GM19239 (cell line): ENCODE results near the gene TMEFF2.
"Not testable (repeated sequence)": the region's sequence is repeated elsewhere in the genome, so short reads cannot be mapped to it uniquely, and the experiment has no call there.

Experiments
- DNase-seq: peaks from one replicate; pipeline ENCODE4 v3.0.0; 2011; ENCODE audit warnings: low spot score; ENCODE audit not compliant: insufficient read length
- FAIRE-seq: peaks from 2 replicates; lab custom pipeline; 2011; peaks lifted over from hg19 to GRCh38; lab: Jason Lieb, UNC

TMEFF2 gene

DNA sequence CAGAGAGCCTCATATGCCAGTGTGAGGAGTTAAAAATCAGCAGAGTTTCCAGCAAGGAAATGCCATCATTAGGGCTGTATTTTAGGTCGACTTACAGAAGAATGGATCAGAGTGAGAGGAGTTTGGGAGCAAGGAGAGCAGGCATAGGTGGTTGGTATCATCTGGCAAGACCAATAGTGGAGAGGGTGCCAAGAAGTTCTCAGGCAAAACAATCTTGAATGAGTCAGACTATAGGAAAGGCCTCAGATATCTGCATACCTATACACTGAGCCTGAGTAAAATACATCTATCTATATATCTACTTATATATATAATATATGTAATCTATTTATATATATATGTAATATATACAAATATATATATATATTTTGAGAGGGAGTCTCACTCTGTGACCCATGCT is 57.3 kb downstream of the TMEFF2 start:
- no peak for DNase-seq
- FAIRE-seq: no peak

DNA sequence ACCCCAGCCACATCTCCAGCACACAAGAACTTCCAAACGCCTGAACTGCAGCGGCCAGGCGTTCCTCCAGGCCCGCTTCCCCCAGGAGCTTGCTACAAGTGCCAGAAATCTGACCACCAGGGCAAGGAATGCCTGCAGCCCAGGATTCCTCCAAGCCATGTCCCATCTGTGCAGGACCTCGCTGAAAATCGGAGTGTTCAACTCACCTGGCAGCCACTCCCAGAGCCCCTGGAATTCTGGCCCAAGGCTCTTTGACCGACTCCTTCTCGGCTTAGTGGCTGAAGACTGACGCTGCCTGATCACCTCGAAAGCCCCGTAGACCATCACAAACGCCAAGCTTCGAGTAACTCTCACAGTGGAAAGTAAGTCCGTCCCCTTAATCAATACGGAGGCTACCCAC is 62.1 kb downstream of the TMEFF2 start:
- FAIRE-seq, DNase-seq: not testable (repeated sequence)

GRCh38 chr2:192130312-192130711 is 64.4 kb downstream of the TMEFF2 start:
- FAIRE-seq, DNase-seq: not testable (repeated sequence)

DNA sequence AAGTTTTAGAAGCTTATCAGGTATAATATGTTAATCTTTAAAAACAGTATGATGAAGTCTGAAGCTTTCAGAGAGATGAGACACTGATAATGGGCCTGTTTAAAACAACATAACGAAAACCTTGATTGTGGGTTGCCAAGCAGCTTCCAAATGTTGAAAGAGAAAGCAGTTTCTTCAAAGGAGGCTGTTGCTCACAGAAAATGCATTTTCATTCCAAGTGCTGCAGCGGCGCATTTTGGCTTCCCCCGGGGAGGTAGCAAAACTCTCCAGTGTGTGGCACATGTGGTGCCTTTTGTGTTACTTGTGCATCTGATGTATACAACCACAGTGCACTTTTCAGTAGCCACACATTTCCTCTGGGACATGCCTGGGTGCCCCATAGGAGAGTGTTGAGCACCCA is 66.1 kb downstream of the TMEFF2 start:
- FAIRE-seq (no peak), DNase-seq (no peak)

GRCh38 chr2:192127434-192127833 is 67.3 kb downstream of the TMEFF2 start:
- no peak for FAIRE-seq
- no peak for DNase-seq

- FAIRE-seq: no peak
- no peak for DNase-seq
These were observed 67.8 kb downstream of the TMEFF2 start for GRCh38 chr2:192126912-192127311.

DNA sequence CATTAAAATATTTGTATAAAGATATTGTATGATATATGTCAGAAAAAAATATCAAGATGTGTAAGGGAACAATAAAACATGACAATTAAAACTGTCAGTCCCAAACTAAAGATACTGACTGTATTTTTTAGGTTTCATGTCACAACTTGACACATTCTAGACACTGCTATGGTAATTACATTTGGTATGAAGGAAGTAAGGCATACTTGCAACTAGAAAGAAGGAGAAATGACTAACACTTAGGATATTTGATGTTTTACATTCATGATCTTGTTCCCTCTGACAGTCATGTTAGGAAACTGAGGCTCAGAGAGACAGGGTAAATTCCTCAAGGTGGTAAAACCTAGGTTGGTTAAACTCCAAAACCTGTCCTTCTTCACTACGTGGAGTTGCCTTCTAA is 68.3 kb downstream of the TMEFF2 start:
- FAIRE-seq: no peak
- DNase-seq: no peak

DNA sequence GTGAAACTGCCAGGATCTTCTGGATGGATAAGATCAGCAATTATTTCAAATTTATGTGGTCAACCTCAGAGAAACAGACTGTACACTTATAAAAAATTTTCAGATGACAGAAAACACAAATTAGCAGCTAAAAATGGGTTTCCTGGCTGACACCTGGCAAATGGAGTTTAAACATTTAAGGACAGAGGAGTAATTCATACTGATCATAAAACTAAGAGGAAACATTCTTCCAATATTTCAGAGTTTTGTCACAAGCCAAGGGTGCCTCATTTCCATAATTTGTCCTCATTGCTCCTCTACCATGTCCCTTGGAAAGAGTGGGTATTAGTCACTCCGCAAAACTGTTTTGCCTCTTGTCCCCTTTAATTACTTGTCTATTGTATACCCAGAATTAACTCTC is 70.2 kb downstream of the TMEFF2 start:
- DNase-seq (no peak), FAIRE-seq (no peak)

DNA sequence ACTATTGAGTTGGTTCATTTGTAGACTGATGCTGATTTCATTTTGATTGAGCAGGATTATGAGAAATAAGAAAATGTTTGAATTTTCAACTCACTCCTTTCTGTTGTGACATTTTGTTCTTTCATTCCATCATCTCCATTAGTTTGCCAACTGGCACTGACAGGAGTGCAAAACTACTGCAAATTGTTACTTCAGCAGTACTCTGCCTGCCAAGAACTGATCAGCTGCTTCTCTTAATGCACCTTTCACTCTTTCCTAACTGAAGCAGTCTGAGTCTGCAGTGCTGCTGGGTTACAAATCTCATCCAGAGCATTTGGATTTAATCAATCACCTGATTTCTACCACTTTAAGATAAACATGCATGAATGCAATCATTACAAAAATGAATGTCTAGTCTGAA is 70.9 kb downstream of the TMEFF2 start:
- no peak for FAIRE-seq

GRCh38 chr2:192122946-192123345 is 71.8 kb downstream of the TMEFF2 start:
- DNase-seq: no peak
- FAIRE-seq: no peak

More for the DNA sequence above, 70.9 kb downstream of the TMEFF2 start:
- no peak for DNase-seq

DNA sequence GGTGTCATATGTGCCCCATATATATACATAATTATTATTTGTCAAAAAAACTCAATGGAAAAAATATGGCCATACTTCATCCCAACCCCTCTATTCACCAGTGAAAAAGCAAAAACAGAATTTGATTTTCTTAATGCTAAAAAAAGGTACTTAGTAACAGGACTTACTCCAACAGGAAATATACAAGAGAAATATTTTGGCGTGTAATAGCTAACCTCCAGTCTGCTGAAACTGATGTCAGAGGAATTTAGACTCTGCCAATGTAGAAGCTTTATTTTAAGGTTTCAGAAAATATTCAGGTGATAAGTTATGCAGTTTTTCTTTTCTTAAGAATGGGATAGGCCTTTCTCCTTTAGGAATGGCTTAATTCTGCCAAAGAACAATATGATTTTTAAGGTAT is 72.6 kb downstream of the TMEFF2 start:
- FAIRE-seq (no peak), DNase-seq (no peak)

DNA sequence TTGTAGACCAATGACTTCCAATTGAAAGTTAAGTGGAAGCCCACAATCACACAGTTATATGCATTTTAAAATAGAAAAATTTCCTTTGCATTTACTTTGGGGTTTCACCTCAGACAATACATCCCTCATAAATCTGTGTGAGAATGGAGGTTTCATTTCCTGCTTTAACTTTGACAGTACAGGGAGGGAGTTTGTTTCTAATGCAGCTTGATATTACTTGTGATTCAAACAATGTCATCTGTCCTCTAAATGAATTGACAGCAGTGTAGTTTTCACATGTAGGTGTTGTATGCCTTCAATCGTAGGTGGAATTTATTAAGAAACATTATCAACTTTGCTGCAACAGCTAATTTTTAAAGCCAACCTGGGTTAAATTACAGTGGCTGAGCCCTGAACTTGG is 75.2 kb downstream of the TMEFF2 start:
- no peak for DNase-seq
- no peak for FAIRE-seq

DNA sequence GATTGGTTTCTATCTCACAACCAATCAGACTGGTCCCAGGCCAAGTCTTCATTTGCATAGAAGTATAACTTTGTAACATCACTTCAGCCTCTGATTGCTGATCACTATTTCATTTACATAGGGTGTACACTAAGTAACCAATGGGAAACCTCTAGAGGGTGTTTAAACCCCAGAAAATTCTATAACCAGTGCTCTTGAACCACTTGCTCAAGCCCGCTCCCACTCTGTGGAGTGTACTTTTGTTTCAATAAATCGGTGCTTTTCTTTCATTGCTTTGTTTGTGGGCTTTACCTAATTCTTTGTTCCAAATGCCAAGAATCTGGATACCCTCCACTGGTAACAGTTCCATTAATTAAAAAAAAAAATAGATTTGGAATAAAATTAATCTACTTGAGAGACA is 77.0 kb downstream of the TMEFF2 start:
- FAIRE-seq: no peak
- DNase-seq: no peak

DNA sequence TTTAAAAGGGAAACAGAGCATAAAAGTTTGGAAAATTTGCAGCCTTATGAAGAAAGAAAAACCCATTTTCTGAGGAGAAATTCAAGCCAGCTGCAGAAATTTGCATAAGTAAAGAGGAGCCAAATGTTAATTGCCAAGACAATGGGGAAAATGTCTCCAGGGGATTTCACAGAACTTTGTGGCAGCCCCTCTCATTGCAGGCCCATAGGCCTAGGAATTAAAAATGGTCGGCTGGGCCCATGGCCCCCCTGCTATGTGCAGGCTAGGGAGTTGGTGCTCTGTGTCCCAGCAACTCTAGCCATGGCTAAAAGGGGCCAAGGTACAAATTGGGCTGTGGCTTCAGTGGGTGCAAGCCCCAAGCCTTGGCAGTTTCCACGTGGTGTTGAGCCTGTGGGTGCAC is 83.2 kb downstream of the TMEFF2 start:
- DNase-seq, FAIRE-seq: not testable (repeated sequence)

- FAIRE-seq: no peak
- DNase-seq: no peak
These were observed 95.0 kb downstream of the TMEFF2 start for GRCh38 chr2:192099742-192100141.

DNA sequence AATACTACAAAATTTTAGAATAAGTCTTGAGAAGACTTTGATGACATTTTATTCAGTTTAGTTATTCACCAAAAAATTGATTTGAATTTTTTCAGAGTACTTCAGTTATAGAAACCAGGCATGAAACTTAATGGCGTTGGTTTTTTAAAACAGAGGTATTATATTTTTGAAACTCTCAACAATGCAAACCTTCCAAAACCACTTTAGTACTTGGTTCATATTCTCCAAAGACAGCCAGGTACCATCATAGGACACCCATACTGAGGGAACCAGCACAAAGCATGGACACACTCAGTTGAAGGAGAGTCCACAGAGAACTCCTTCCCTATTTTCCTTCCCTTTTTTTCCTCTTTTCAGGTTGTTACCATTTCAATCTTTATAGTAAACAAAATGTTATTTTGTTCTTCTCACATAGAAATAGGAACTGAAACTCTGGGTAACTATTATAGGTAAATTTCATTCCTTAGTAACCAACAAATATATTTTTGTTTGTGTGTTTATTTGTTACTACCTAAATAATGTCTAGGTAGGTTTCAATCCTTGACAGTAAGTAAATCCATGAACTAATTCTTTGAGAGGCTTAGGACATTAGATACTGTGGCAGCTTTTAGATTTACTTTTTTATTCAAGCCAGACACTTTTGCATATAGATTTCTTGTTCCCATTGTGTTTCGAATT is 95.8 kb downstream of the TMEFF2 start:
- DNase-seq: no peak
- no peak for FAIRE-seq

GRCh38 chr2:192091476-192091875 is 103.3 kb downstream of the TMEFF2 start:
- FAIRE-seq (no peak), DNase-seq (no peak)

- FAIRE-seq: no peak
- DNase-seq: no peak
These were observed 103.8 kb downstream of the TMEFF2 start for GRCh38 chr2:192090911-192091310.

DNA sequence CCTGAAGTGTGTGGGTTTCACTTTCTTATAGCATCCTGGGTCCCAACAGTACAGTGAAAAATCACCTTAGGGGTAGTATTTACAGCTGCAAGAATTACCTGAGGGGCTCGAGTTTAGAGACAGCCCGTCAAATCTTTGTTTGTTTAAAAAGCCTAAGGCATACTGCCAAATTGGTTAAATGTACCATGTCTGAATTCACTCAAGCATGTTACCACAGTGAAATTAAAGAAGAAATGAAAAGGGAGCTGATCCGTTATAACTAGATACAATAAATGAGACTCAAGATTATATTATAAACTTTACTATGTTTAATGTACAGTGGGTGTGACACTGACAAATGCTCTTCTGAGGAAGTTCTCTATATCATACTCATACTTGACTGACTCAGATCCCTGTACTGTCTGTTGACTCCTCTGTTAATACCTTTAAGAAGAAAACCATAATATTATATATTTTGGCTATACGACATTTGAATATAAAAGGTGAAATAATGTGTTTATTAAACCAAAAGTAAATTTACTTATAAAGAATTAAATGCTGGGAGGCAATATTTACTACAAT is 107.3 kb downstream of the TMEFF2 start:
- FAIRE-seq (no peak), DNase-seq (no peak)

GRCh38 chr2:192082121-192082520 is 112.6 kb downstream of the TMEFF2 start:
- no peak for FAIRE-seq
- no peak for DNase-seq

- not testable (repeated sequence) for DNase-seq, FAIRE-seq
These were observed 114.6 kb downstream of the TMEFF2 start for GRCh38 chr2:192080096-192080495.

- DNase-seq (no peak), FAIRE-seq (no peak)
These were observed 120.9 kb downstream of the TMEFF2 start for GRCh38 chr2:192073878-192074277.
